H9 (cell line): ENCODE data around the gene SEMA7A. TPM values are rescaled to one million over a fixed set of nuclear protein-coding genes. Genes with fewer than 3 reads are reported as not detected.

Experiments used
- DNase-seq: peaks from one replicate; pipeline ENCODE4 v3.0.0-alpha.2; 2017
- H2AFZ ChIP-seq: one replicate; pipeline ENCODE4 v1.6.1; 2013; ENCODE audit warnings: mild to moderate bottlenecking, low read length, control low read depth, moderate library complexity
- H2AK5ac ChIP-seq: 2 replicates; pipeline ENCODE4 v1.6.1; 2013; ENCODE audit warnings: low read length, control low read depth, mixed read lengths; ENCODE audit not compliant: insufficient read length
- H2BK120ac ChIP-seq: one replicate; pipeline ENCODE4 v1.6.1; 2013; ENCODE audit warnings: low read depth, mild to moderate bottlenecking, low read length, control low read depth, inconsistent platforms; ENCODE audit not compliant: poor library complexity, severe bottlenecking
- H2BK12ac ChIP-seq: 2 replicates; pipeline ENCODE4 v1.6.1; 2013; ENCODE audit warnings: low read length, control low read depth, mixed read lengths, low read depth; ENCODE audit not compliant: insufficient read length
- H2BK15ac ChIP-seq: 2 replicates; pipeline ENCODE4 v1.6.1; 2013; ENCODE audit warnings: low read depth, low read length, control low read depth
- H2BK20ac ChIP-seq: one replicate; pipeline ENCODE4 v1.6.1; 2013; ENCODE audit warnings: low read depth, mild to moderate bottlenecking, low read length, control low read depth, inconsistent platforms; ENCODE audit not compliant: poor library complexity, severe bottlenecking
- H2BK5ac ChIP-seq: 2 replicates; pipeline ENCODE4 v1.6.1; 2013; ENCODE audit warnings: low read length, control low read depth, mixed read lengths; ENCODE audit not compliant: insufficient read length
- H3K14ac ChIP-seq: 2 replicates; pipeline ENCODE4 v1.6.1; 2013; ENCODE audit warnings: low read length, control low read depth; ENCODE audit not compliant: insufficient read depth
- H3K18ac ChIP-seq: 2 replicates; pipeline ENCODE4 v1.6.1; 2013; ENCODE audit warnings: low read depth, mild to moderate bottlenecking, mixed read lengths, low read length, control low read depth; ENCODE audit not compliant: insufficient read length
- H3K23ac ChIP-seq: 2 replicates; pipeline ENCODE4 v1.6.1; 2013; ENCODE audit warnings: low read length, control low read depth, mixed read lengths, low read depth; ENCODE audit not compliant: insufficient read length
- H3K23me2 ChIP-seq: 2 replicates; pipeline ENCODE4 v1.6.1; 2013; ENCODE audit warnings: low read depth, mild to moderate bottlenecking, mixed read lengths, low read length, control low read depth; ENCODE audit not compliant: insufficient read length, poor library complexity, severe bottlenecking
- H3K27ac ChIP-seq: 2 replicates; pipeline ENCODE4 v1.5.1; 2013; ENCODE audit warnings: low read length, control low read depth, mixed read lengths, low read depth; ENCODE audit not compliant: insufficient read length
- H3K27me3 ChIP-seq: 2 replicates; pipeline ENCODE4 v1.6.1; 2013; ENCODE audit warnings: low read length, control low read depth, inconsistent platforms; ENCODE audit not compliant: insufficient read depth
- H3K4ac ChIP-seq: 2 replicates; pipeline ENCODE4 v1.6.1; 2013; ENCODE audit warnings: low read depth, mild to moderate bottlenecking, control low read depth, inconsistent platforms, low read length, moderate library complexity
- H3K4me1 ChIP-seq: 2 replicates; pipeline ENCODE4 v1.6.1; 2013; ENCODE audit warnings: low read length, control low read depth, inconsistent platforms; ENCODE audit not compliant: insufficient read depth
- H3K4me2 ChIP-seq: 2 replicates; pipeline ENCODE4 v1.6.1; 2013; ENCODE audit warnings: low read length, control low read depth, mixed read lengths; ENCODE audit not compliant: insufficient read length, insufficient read depth
- H3K56ac ChIP-seq: 2 replicates; pipeline ENCODE4 v1.6.1; 2013; ENCODE audit warnings: low read depth, mild to moderate bottlenecking, mixed read lengths, low read length, control low read depth; ENCODE audit not compliant: insufficient read length
- H3K79me1 ChIP-seq: 2 replicates; pipeline ENCODE4 v1.6.1; 2013; ENCODE audit warnings: low read depth, mild to moderate bottlenecking, moderate library complexity, low read length, control low read depth, inconsistent platforms; ENCODE audit not compliant: insufficient read depth, poor library complexity, severe bottlenecking
- H3K79me2 ChIP-seq: 2 replicates; pipeline ENCODE4 v1.6.1; 2013; ENCODE audit warnings: low read length, control low read depth, inconsistent platforms; ENCODE audit not compliant: insufficient read depth
- H3K9ac ChIP-seq: 2 replicates; pipeline ENCODE4 v1.6.1; 2013; ENCODE audit warnings: low read length, control low read depth, mixed read lengths; ENCODE audit not compliant: insufficient read length; ENCODE audit errors: extremely low read depth
- H3K9me3 ChIP-seq: one replicate; pipeline ENCODE4 v1.6.1; 2013; ENCODE audit warnings: low read depth, low read length, inconsistent platforms; ENCODE audit not compliant: control insufficient read depth
- H3T11ph ChIP-seq: one replicate; pipeline ENCODE4 v1.6.1; 2013; ENCODE audit warnings: mild to moderate bottlenecking, low read length, control low read depth, inconsistent platforms
- H4K20me1 ChIP-seq: one replicate; pipeline ENCODE4 v1.6.1; 2013; ENCODE audit not compliant: control insufficient read depth, insufficient read length, insufficient read depth
- H4K5ac ChIP-seq: 2 replicates; pipeline ENCODE4 v1.6.1; 2013; ENCODE audit warnings: low read depth, mild to moderate bottlenecking, mixed read lengths, low read length, control low read depth; ENCODE audit not compliant: insufficient read length
- H4K8ac ChIP-seq: replicated peaks from 2 replicates; pipeline ENCODE4 v1.6.1; 2013; ENCODE audit warnings: low read length, control low read depth, mixed read lengths, low read depth; ENCODE audit not compliant: insufficient read length
- H4K91ac ChIP-seq: 2 replicates; pipeline ENCODE4 v1.6.1; 2013; ENCODE audit warnings: low read depth, mild to moderate bottlenecking, moderate library complexity, mixed read lengths, low read length, control low read depth; ENCODE audit not compliant: insufficient read length
- H3K27ac Mint-ChIP-seq, 3 experiments: 2 replicates in 2 of 3; 3 replicates in 1 of 3; pipeline ENCODE4 v1.8.0; 2020 to 2021; ENCODE audit warnings: mixed read lengths in 3 of 3, mild to moderate bottlenecking in 1 of 3, moderate library complexity in 1 of 3
- H3K27me3 Mint-ChIP-seq: 2 replicates; pipeline ENCODE4 v1.8.0; 2021; ENCODE audit warnings: low read depth, mild to moderate bottlenecking, moderate library complexity, mixed read lengths
- H3K36me3 Mint-ChIP-seq, 3 experiments: 2 replicates in 2 of 3; 3 replicates in 1 of 3; pipeline ENCODE4 v1.8.0; 2020 to 2021; ENCODE audit warnings: low read depth in 3 of 3, mixed read lengths in 3 of 3; ENCODE audit not compliant: insufficient read depth in 1 of 3
- H3K4me1 Mint-ChIP-seq, 2 experiments: 2 replicates each; pipeline ENCODE4 v1.8.0; 2020; ENCODE audit warnings: mixed read lengths in 2 of 2
- H3K4me3 Mint-ChIP-seq, 2 experiments: 2 replicates in 1 of 2; 3 replicates in 1 of 2; pipeline ENCODE4 v1.8.0; 2020 to 2021; ENCODE audit warnings: mild to moderate bottlenecking in 2 of 2, mixed read lengths in 2 of 2, moderate library complexity in 1 of 2
- H3K9me3 Mint-ChIP-seq, 2 experiments: 2 replicates in 1 of 2; 3 replicates in 1 of 2; pipeline ENCODE4 v1.8.0; 2020; ENCODE audit warnings: mild to moderate bottlenecking in 2 of 2, mixed read lengths in 2 of 2, moderate library complexity in 1 of 2
- CTCF ChIP-seq: fragments of 200-600 bp; sonication (generic); conservative IDR thresholded peaks from 3 replicates; pipeline ENCODE4 v1.8.0; 2021; ENCODE audit warnings: antibody characterized with exemption, mild to moderate bottlenecking
- WGBS: extraction: QIAGEN DNeasy Blood & Tissue Kit; methylation state at CpG from one replicate; pipeline ENCODE4 v1.1.7; 2013; ENCODE audit warnings: missing lambda C conversion rate, low lambda C conversion rate, mixed read lengths; ENCODE audit not compliant: insufficient read length; ENCODE audit errors: extremely low coverage; 5-methylcytosine and 5-hydroxymethylcytosine counted together
- total RNA-seq: library from RNA; stranded (reverse); gene quantifications from 2 replicates; pipeline ENCODE4 v1.2.1, GENCODE V29; 2021

The SEMA7A gene
- total RNA-seq, 1 experiment from 2014 or later, result 5.7 TPM

GRCh38 chr15:74377831-74378766, 55.7 kb downstream of the SEMA7A start:
- H2BK5ac ChIP-seq, result no peak overlapping the region
- Mint-ChIP-seq H3K36me3 (no peaks in the 10 kb centered on the region), H3K27ac (no peak overlapping the region), H3K27me3 (peaks cover 4% of the 10 kb centered on the region), H3K9me3 (no peaks in the 10 kb centered on the region), H3K4me3 (no peak overlapping the region), H3K4me1 (peaks cover 17 to 31% of the 10 kb centered on the region in 2 experiments)
- H3K4me2 ChIP-seq, result no peak overlapping the region
- H4K8ac ChIP-seq, result no peak overlapping the region
- no peak overlapping the region for H2AFZ ChIP-seq
- no peak for TF ChIP-seq CTCF
- H3K27me3 ChIP-seq, result no peaks in the 10 kb centered on the region
- no peak overlapping the region for H3K4ac ChIP-seq
- H3T11ph ChIP-seq, result no peak overlapping the region
- no peak overlapping the region for H3K23ac ChIP-seq
- no peak overlapping the region for H2BK120ac ChIP-seq
- H2BK20ac ChIP-seq, result no peak overlapping the region
- no peaks in the 10 kb centered on the region for H3K79me1 ChIP-seq
- H2BK15ac ChIP-seq, result no peak overlapping the region
- no peaks in the 10 kb centered on the region for H3K79me2 ChIP-seq
- peaks cover 11% of the 10 kb centered on the region for H3K23me2 ChIP-seq
- no peak overlapping the region for H3K18ac ChIP-seq
- no CpG with 5 or more reads among the region's 15 CpGs for WGBS
- H3K9ac ChIP-seq, result no peak overlapping the region
- H2BK12ac ChIP-seq, result no peak overlapping the region
- H3K27ac ChIP-seq, result no peak overlapping the region
- no peak overlapping the region for H3K14ac ChIP-seq
- no peaks in the 10 kb centered on the region for H3K9me3 ChIP-seq
- no peaks in the 10 kb centered on the region for H4K20me1 ChIP-seq
- H4K91ac ChIP-seq, result no peak overlapping the region
- H3K56ac ChIP-seq, result no peak overlapping the region
- H2AK5ac ChIP-seq, result no peak overlapping the region
- no peaks in the 10 kb centered on the region; the same call in 1 of the 2 replicates for H3K4me1 ChIP-seq
- no peak overlapping the region for H4K5ac ChIP-seq
- peak; percentile 23 for DNase-seq
